Esophagus squamous epithelium (tissue), 5 donors: ENCODE measurements around the gene FAM163A. TPM values are rescaled to one million over a fixed set of nuclear protein-coding genes. Genes with fewer than 3 reads are reported as not detected.
"Not testable (repeated sequence)": the region's sequence is repeated elsewhere in the genome, so short reads cannot be mapped to it uniquely, and the experiment has no call there.

Experiments used
- DNase-seq: peaks from one replicate; lab custom pipeline; 2025; lab: John Stamatoyannopoulos, UW
- H3K27ac ChIP-seq, 4 donors: fragments of 200-600 bp; sonication (generic); one replicate each; pipeline ENCODE4 v1.5.1; 2016 to 2019; ENCODE audit warnings: mild to moderate bottlenecking in 1 of 4
- H3K27me3 ChIP-seq, 4 donors: fragments of 200-600 bp; sonication (generic); 1 replicate in 3 of 4; 2 replicates in 1 of 4; pipeline versions ENCODE4 v1.5.1 to v1.6.0; 2017 to 2021; ENCODE audit warnings: antibody characterized with exemption in 1 of 4
- H3K36me3 ChIP-seq, 3 donors: fragments of 200-600 bp; sonication (generic); one replicate each; pipeline ENCODE4 v1.5.1; 2016 to 2019
- H3K4me1 ChIP-seq, 3 donors: fragments of 200-600 bp; sonication (generic); one replicate each; pipeline ENCODE4 v1.5.1; 2017 to 2019
- H3K4me3 ChIP-seq, 4 donors: fragments of 200-600 bp; sonication (generic); 1 replicate in 3 of 4; 2 replicates in 1 of 4; pipeline ENCODE4 v1.5.1; 2016 to 2019; ENCODE audit warnings: mild to moderate bottlenecking in 2 of 4, moderate library complexity in 1 of 4
- H3K9me3 ChIP-seq, 3 donors: fragments of 200-600 bp; sonication (generic); one replicate each; pipeline ENCODE4 v1.5.1; 2016 to 2019
- CTCF ChIP-seq, 6 experiments: fragments of 450-650 bp in 4 of 6; fragments of 200-600 bp in 2 of 6; sonication (generic) in 2 of 6; IDR thresholded peaks; one replicate each; pipeline ENCODE4 v1.5.1; 2016 to 2019; ENCODE audit warnings: antibody characterized with exemption in 6 of 6, mild to moderate bottlenecking in 4 of 6, moderate library complexity in 4 of 6
- POLR2A ChIP-seq, 4 donors: fragments of 450-650 bp; IDR thresholded peaks; one replicate each; pipeline ENCODE4 v1.6.1; 2017; ENCODE audit warnings: antibody characterized with exemption in 4 of 4, mild to moderate bottlenecking in 4 of 4, moderate library complexity in 3 of 4
- whole genome bisulfite sequencing, 2 donors: methylation state at CpG; one replicate each; pipeline ENCODE4 v1.1.5; 2018; 5-methylcytosine and 5-hydroxymethylcytosine counted together
- intact Hi-C: fragments of 100-400 bp; cut with DNase I; formaldehyde crosslinking; loops from one replicate; pipeline ENCODE4 v1.15.0; 2022
- total RNA-seq, 4 donors: library from RNA; depleted of rRNA; stranded (reverse); fragments of >200 nt; gene quantifications; one replicate each; pipeline ENCODE4 v1.1.0, GENCODE V29; 2016
- donor health status: DM: yes; HTN: yes; CAD: no.

The FAM163A gene
- total RNA-seq, 4 donors from 2014 or later, result not detected

GRCh38 chr1:179798213-179798863 lies 55.2 kb downstream of the FAM163A start:
- no peak overlapping the region for H3K4me3 ChIP-seq
- WGBS, 2 donors, result 77 to 88% methylated on average over 8 of the region's 10 CpGs
- H3K36me3 ChIP-seq, result no peaks in the 10 kb centered on the region
- no peaks in the 10 kb centered on the region for H3K4me1 ChIP-seq
- TF ChIP-seq POLR2A (IDR thresholded peaks at IDR 0.05) (no peak), CTCF (IDR thresholded peaks at IDR 0.05) (no peak)
- no peak for DNase-seq
- no peak overlapping the region for H3K27ac ChIP-seq
- no peaks in the 10 kb centered on the region for H3K9me3 ChIP-seq
- H3K27me3 ChIP-seq, result no peaks in the 10 kb centered on the region
- intact Hi-C loops, result no loop called here

GRCh38 chr1:179798864-179799516 lies 55.9 kb downstream of the FAM163A start:
- intact Hi-C loops, result no loop called here
- H3K27me3 ChIP-seq, result no peaks in the 10 kb centered on the region
- no peak for TF ChIP-seq POLR2A (IDR thresholded peaks at IDR 0.05)
- no peak for TF ChIP-seq CTCF (IDR thresholded peaks at IDR 0.05)
- no peak overlapping the region for H3K27ac ChIP-seq
- no peaks in the 10 kb centered on the region for H3K9me3 ChIP-seq
- H3K4me3 ChIP-seq, result no peak overlapping the region
- no peak for DNase-seq
- 90 to 92% methylated on average over 6 of the region's 6 CpGs for WGBS, 2 donors
- H3K4me1 ChIP-seq, result no peaks in the 10 kb centered on the region
- H3K36me3 ChIP-seq, result no peaks in the 10 kb centered on the region

GRCh38 chr1:179800481-179800880 lies 57.4 kb downstream of the FAM163A start:
- H3K9me3 ChIP-seq, result no peaks in the 10 kb centered on the region
- no peak for TF ChIP-seq CTCF (IDR thresholded peaks at IDR 0.05)
- TF ChIP-seq POLR2A (IDR thresholded peaks at IDR 0.05), result no peak
- no peaks in the 10 kb centered on the region for H3K27me3 ChIP-seq
- no peaks in the 10 kb centered on the region for H3K4me1 ChIP-seq
- DNase-seq, result no peak
- whole genome bisulfite sequencing, 2 donors, result 100% methylated on average over 1 of the region's 4 CpGs
- H3K27ac ChIP-seq, result no peak overlapping the region
- no peak overlapping the region for H3K4me3 ChIP-seq
- H3K36me3 ChIP-seq, result no peaks in the 10 kb centered on the region
- intact Hi-C loops, result no loop called here

GRCh38 chr1:179803104-179803503 lies 60.0 kb downstream of the FAM163A start:
- 62 to 71% methylated on average over 5 to 6 of the region's 6 CpGs for WGBS, 2 donors
- Histone ChIP-seq H3K27me3 (no peaks in the 10 kb centered on the region), H3K27ac (no peak overlapping the region), H3K4me1 (no peaks in the 10 kb centered on the region), H3K9me3 (no peaks in the 10 kb centered on the region), H3K4me3 (no peak overlapping the region), H3K36me3 (no peaks in the 10 kb centered on the region)
- TF ChIP-seq POLR2A (IDR thresholded peaks at IDR 0.05), result no peak
- TF ChIP-seq CTCF (IDR thresholded peaks at IDR 0.05), result no peak
- DNase-seq, result no peak
- intact Hi-C loops, result no loop called here

GRCh38 chr1:179803918-179804317 lies 60.8 kb downstream of the FAM163A start:
- intact Hi-C loops, result no loop called here
- Histone ChIP-seq H3K9me3 (no peaks in the 10 kb centered on the region), H3K4me1 (no peaks in the 10 kb centered on the region), H3K27me3 (no peaks in the 10 kb centered on the region), H3K27ac (no peak overlapping the region), H3K4me3 (no peak overlapping the region), H3K36me3 (no peaks in the 10 kb centered on the region)
- no peak for DNase-seq
- TF ChIP-seq CTCF (IDR thresholded peaks at IDR 0.05), result no peak
- TF ChIP-seq POLR2A (IDR thresholded peaks at IDR 0.05), result no peak
- WGBS, 2 donors, result 100% methylated on average over 1 of the region's 1 CpG; no CpG with 5 or more reads in 1 of the 2 donors

- H3K27ac ChIP-seq, H3K4me1 ChIP-seq, H3K27me3 ChIP-seq, H3K9me3 ChIP-seq, DNase-seq, H3K4me3 ChIP-seq, H3K36me3 ChIP-seq, intact Hi-C loops: not testable (repeated sequence)
- WGBS, 2 donors, result 84 to 100% methylated on average over 2 of the region's 2 CpGs
Measured at GRCh38 chr1:179804417-179804816, 61.3 kb downstream of the FAM163A start.
